DND-41 (cell line): ENCODE data around the gene UBE2H.

Experiments used
- EZH2 ChIP-seq: IDR thresholded peaks from 3 replicates; pipeline ENCODE4 v1.6.1; 2012; ENCODE audit warnings: borderline replicate concordance, low read depth, mild to moderate bottlenecking, moderate library complexity, low read length, inconsistent platforms; ENCODE audit not compliant: severe bottlenecking
- TF ChIP-seq, protein P1 (sequence below): IDR thresholded peaks from 2 replicates; pipeline ENCODE4 v1.5.1; 2012; ENCODE audit warnings: borderline replicate concordance, low read length, moderate library complexity, mild to moderate bottlenecking; ENCODE audit not compliant: poor library complexity, severe bottlenecking; ENCODE audit errors: extremely low read depth

DNA sequence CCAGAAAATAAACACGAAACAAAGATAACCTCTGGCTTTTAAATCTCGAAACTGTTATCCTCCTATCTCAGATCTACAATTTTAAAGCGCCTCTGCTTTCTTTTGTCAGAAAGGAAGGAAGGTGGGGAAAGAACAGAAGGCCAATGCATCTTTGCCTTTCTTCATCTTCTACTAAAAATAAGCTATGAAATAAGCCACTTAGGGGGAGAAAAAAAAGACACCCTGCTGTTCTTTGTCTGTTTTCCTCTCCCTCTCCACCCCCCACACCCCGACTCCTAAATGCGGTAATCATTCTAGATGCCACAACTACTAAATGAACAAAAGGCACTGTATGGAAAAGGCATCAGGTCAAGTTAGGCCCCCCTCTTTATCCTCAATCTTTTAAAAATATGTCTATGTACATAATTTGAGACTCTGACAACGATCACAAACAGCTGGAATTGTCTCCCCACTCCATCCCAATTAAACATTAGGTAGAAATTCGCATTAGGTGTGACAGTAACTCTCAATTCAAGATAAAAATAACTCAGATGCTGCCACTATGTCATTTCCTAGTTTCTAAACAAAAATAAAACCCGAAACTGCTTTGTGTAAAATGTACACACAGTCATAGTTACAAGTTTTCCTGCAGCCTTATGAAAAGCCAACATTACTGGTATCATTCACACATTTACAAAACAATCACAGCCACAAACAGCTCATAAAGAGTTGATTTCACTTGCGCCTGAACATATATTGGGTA, 2.4 kb downstream of the UBE2H start:
- TF ChIP-seq, protein P1, sequence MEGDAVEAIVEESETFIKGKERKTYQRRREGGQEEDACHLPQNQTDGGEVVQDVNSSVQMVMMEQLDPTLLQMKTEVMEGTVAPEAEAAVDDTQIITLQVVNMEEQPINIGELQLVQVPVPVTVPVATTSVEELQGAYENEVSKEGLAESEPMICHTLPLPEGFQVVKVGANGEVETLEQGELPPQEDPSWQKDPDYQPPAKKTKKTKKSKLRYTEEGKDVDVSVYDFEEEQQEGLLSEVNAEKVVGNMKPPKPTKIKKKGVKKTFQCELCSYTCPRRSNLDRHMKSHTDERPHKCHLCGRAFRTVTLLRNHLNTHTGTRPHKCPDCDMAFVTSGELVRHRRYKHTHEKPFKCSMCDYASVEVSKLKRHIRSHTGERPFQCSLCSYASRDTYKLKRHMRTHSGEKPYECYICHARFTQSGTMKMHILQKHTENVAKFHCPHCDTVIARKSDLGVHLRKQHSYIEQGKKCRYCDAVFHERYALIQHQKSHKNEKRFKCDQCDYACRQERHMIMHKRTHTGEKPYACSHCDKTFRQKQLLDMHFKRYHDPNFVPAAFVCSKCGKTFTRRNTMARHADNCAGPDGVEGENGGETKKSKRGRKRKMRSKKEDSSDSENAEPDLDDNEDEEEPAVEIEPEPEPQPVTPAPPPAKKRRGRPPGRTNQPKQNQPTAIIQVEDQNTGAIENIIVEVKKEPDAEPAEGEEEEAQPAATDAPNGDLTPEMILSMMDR = no peak
- no peak for TF ChIP-seq EZH2
